C4-2B (cell line): ENCODE results near the gene H1-8.

ENCODE experiments used
- CTCF ChIP-seq: fragments of 450-650 bp; conservative IDR thresholded peaks from 2 replicates; pipeline ENCODE4 v1.5.1; 2017; ENCODE audit warnings: mild to moderate bottlenecking
- ZFX ChIP-seq: fragments of 450-650 bp; IDR thresholded peaks from 2 replicates; pipeline ENCODE4 v1.6.1; 2017

GRCh38 chr3:129518038-129518561 lies 24.9 kb upstream of the H1-8 start:
- no peak for TF ChIP-seq CTCF
- no peak for TF ChIP-seq ZFX
